ENCODE results near the gene CDK10.
A peak's percentile ranks its signal among the peaks of the same experiment; 100 is the strongest.

Gene CDK10

GRCh38 chr16:89712274-89712781 lies 25.8 kb downstream of the CDK10 start:
- DNase-seq (ENCODE audit: low spot score), result no peak

GRCh38 chr16:89716493-89716892 lies 30.0 kb downstream of the CDK10 start:
- DNase-seq (ENCODE audit: low spot score), result no peak

- DNase-seq (ENCODE audit: low spot score), result no peak
Observed at GRCh38 chr16:89716916-89717687, 30.6 kb downstream of the CDK10 start.

GRCh38 chr16:89717688-89718505 lies 31.4 kb downstream of the CDK10 start:
- DNase-seq (ENCODE audit: low spot score), result peak; percentile 41

GRCh38 chr16:89720551-89720812 lies 34.0 kb downstream of the CDK10 start:
- no peak for DNase-seq (ENCODE audit: low spot score)

GRCh38 chr16:89720813-89721545 lies 34.5 kb downstream of the CDK10 start, which contains the start of the genes VPS9D1 and ZNF276:
Gene VPS9D1 (minus strand): TSS chr16:89720898. CDS start chr16:89720861, 37 bp downstream.
Gene ZNF276 (plus strand): TSS chr16:89721537. CDS start chr16:89721641, 104 bp downstream.
- DNase-seq (ENCODE audit: low spot score), result peak; percentile 64

GRCh38 chr16:89721546-89722391 lies 35.3 kb downstream of the CDK10 start:
- DNase-seq (ENCODE audit: low spot score), result peak; percentile 10

GRCh38 chr16:89722392-89723278 lies 36.1 kb downstream of the CDK10 start:
- peak; percentile 68 for DNase-seq (ENCODE audit: low spot score)

GRCh38 chr16:89723279-89724250 lies 37.1 kb downstream of the CDK10 start:
- DNase-seq (ENCODE audit: low spot score), result peak; percentile 23

- DNase-seq (ENCODE audit: low spot score), result no peak
Observed at GRCh38 chr16:89727406-89728120, 41.1 kb downstream of the CDK10 start.

- no peak for DNase-seq (ENCODE audit: low spot score)
Observed at GRCh38 chr16:89729293-89729692, 42.8 kb downstream of the CDK10 start.

GRCh38 chr16:89729863-89730593 lies 43.5 kb downstream of the CDK10 start:
- DNase-seq (ENCODE audit: low spot score), result no peak

- DNase-seq (ENCODE audit: low spot score), result no peak
Observed at GRCh38 chr16:89730610-89731234, 44.2 kb downstream of the CDK10 start.

- no peak for DNase-seq (ENCODE audit: low spot score)
Observed at GRCh38 chr16:89732142-89732917, 45.8 kb downstream of the CDK10 start.

GRCh38 chr16:89732918-89733242 lies 46.4 kb downstream of the CDK10 start:
- no peak for DNase-seq (ENCODE audit: low spot score)

GRCh38 chr16:89733322-89733721 lies 46.8 kb downstream of the CDK10 start:
- no peak for DNase-seq (ENCODE audit: low spot score)

- DNase-seq (ENCODE audit: low spot score), result no peak
Observed at GRCh38 chr16:89733792-89734191, 47.3 kb downstream of the CDK10 start.
